H1 (cell line): ENCODE data around the gene TAF7L. TPM values are rescaled to one million over a fixed set of nuclear protein-coding genes. Genes with fewer than 3 reads are reported as not detected.

Experiments used
- CTCF ChIA-PET: fragments of 300-600 bp; sonication (Branson Sonifier 250); formaldehyde crosslinking; loops from one replicate; lab custom pipeline; 2021; ENCODE audit not compliant: partially characterized antibody; lab: Charles Lee
- POLR2A ChIA-PET: fragments of 300-600 bp; sonication (Branson Sonifier 250); formaldehyde crosslinking; loops from one replicate; lab custom pipeline; 2021; ENCODE audit warnings: inconsistent platforms; ENCODE audit not compliant: partially characterized antibody; lab: Charles Lee
- DNase-seq, 2 experiments: peaks; one replicate each; pipeline versions ENCODE4 v3.0.0 to v3.0.0-alpha.2; 2010 to 2022; ENCODE audit warnings: low spot score in 2 of 2, low read depth in 1 of 2, mixed read lengths in 1 of 2
- FAIRE-seq: peaks from 2 replicates; lab custom pipeline; 2011; peaks lifted over from hg19 to GRCh38; lab: Jason Lieb, UNC
- H2AFZ ChIP-seq: 2 replicates; pipeline ENCODE4 v1.8.1; 2012; ENCODE audit warnings: low read length, inconsistent platforms
- H2AK5ac ChIP-seq: 2 replicates; pipeline ENCODE4 v1.6.1; 2013; ENCODE audit warnings: low read depth, low read length
- H2BK120ac ChIP-seq: replicated peaks from 2 replicates; pipeline ENCODE3; 2013; ENCODE audit warnings: low read depth, low read length, inconsistent platforms
- H2BK12ac ChIP-seq: 2 replicates; pipeline ENCODE4 v1.6.1; 2013; ENCODE audit warnings: low read depth, low read length
- H2BK15ac ChIP-seq: 2 replicates; pipeline ENCODE4 v1.6.1; 2013; ENCODE audit warnings: low read length
- H2BK20ac ChIP-seq: 2 replicates; pipeline ENCODE4 v1.6.1; 2013; ENCODE audit warnings: low read length
- H2BK5ac ChIP-seq: 2 replicates; pipeline ENCODE4 v1.6.1; 2013; ENCODE audit warnings: low read depth, low read length
- H3K14ac ChIP-seq: 2 replicates; pipeline ENCODE4 v1.6.1; 2013; ENCODE audit warnings: inconsistent platforms; ENCODE audit not compliant: insufficient read length
- H3K18ac ChIP-seq: 2 replicates; pipeline ENCODE4 v1.6.1; 2013; ENCODE audit warnings: low read length; ENCODE audit errors: extremely low read depth
- H3K23ac ChIP-seq: 2 replicates; pipeline ENCODE4 v1.6.1; 2013; ENCODE audit warnings: inconsistent platforms; ENCODE audit not compliant: insufficient read length
- H3K23me2 ChIP-seq: 2 replicates; pipeline ENCODE4 v1.6.1; 2013; ENCODE audit warnings: low read depth, low read length
- H3K27ac ChIP-seq: 2 replicates; pipeline ENCODE4 v1.6.1; 2011; ENCODE audit warnings: low read depth, low read length, inconsistent platforms
- H3K27me3 ChIP-seq, 4 experiments: replicated peaks in 1 of 4; 1 replicate in 1 of 4; 2 replicates in 3 of 4; pipeline versions ENCODE4 v1.6.1 to v1.8.1; 2011 to 2013; ENCODE audit warnings: low read length in 3 of 4, mild to moderate bottlenecking in 3 of 4, inconsistent platforms in 2 of 4, mixed read lengths in 2 of 4, moderate library complexity in 1 of 4; ENCODE audit not compliant: control insufficient read depth in 3 of 4, insufficient read depth in 3 of 4; ENCODE audit errors: extremely low read depth in 1 of 4
- H3K36me3 ChIP-seq, 4 experiments: 2 replicates each; pipeline versions ENCODE4 v1.6.1 to v1.8.1; 2011 to 2013; ENCODE audit warnings: mild to moderate bottlenecking in 4 of 4, low read length in 3 of 4, moderate library complexity in 2 of 4, control low read depth in 1 of 4, inconsistent platforms in 1 of 4; ENCODE audit not compliant: insufficient read depth in 4 of 4, control insufficient read depth in 2 of 4
- H3K4ac ChIP-seq: replicated peaks from 2 replicates; pipeline ENCODE3; 2013; ENCODE audit warnings: low read length, low read depth, mixed read lengths, inconsistent platforms; ENCODE audit not compliant: insufficient read length
- H3K4me1 ChIP-seq, 4 experiments: replicated peaks in 1 of 4; 1 replicate in 1 of 4; 2 replicates in 3 of 4; pipeline versions ENCODE4 v1.6.1 to v1.8.1; 2011 to 2013; ENCODE audit warnings: low read length in 3 of 4, inconsistent platforms in 2 of 4, mixed read lengths in 1 of 4; ENCODE audit not compliant: insufficient read depth in 4 of 4, control insufficient read depth in 3 of 4
- H3K4me2 ChIP-seq, 2 experiments: 2 replicates each; pipeline versions ENCODE4 v1.6.1 to v1.8.1; 2011 to 2013; ENCODE audit warnings: low read depth in 2 of 2, low read length in 2 of 2, control low read depth in 1 of 2, inconsistent platforms in 1 of 2, mild to moderate bottlenecking in 1 of 2; ENCODE audit not compliant: insufficient read depth in 1 of 2
- H3K4me3 ChIP-seq, 4 experiments: fragments of 200-600, 300-600 bp in 1 of 4; sonication (generic), shearing (Covaris generic), sonication (Bioruptor Twin) in 1 of 4; 2 replicates each; pipeline versions ENCODE4 v1.5.1 to v1.8.1; 2011 to 2016; ENCODE audit warnings: low read length in 4 of 4, low read depth in 3 of 4, control low read depth in 2 of 4, inconsistent platforms in 2 of 4, mild to moderate bottlenecking in 2 of 4, mixed read lengths in 1 of 4, moderate library complexity in 1 of 4; ENCODE audit not compliant: insufficient read depth in 2 of 4; ENCODE audit errors: extremely low read depth in 1 of 4
- H3K56ac ChIP-seq: replicated peaks from 2 replicates; pipeline ENCODE3; 2013; ENCODE audit warnings: low read depth, mild to moderate bottlenecking, mixed read lengths, low read length, inconsistent platforms; ENCODE audit not compliant: insufficient read length
- H3K79me1 ChIP-seq: 2 replicates; pipeline ENCODE4 v1.6.1; 2013; ENCODE audit warnings: low read depth, low read length, control low read depth
- H3K79me2 ChIP-seq, 2 experiments: 2 replicates each; pipeline versions ENCODE4 v1.6.1 to v1.8.1; 2012 to 2013; ENCODE audit warnings: low read length in 2 of 2, mild to moderate bottlenecking in 2 of 2, inconsistent platforms in 1 of 2; ENCODE audit not compliant: insufficient read depth in 2 of 2, control insufficient read depth in 1 of 2
- H3K9ac ChIP-seq, 4 experiments: replicated peaks in 1 of 4; 1 replicate in 1 of 4; 2 replicates in 3 of 4; pipeline versions ENCODE4 v1.6.1 to v1.8.1; 2011 to 2013; ENCODE audit warnings: low read depth in 3 of 4, low read length in 3 of 4, control low read depth in 2 of 4, mild to moderate bottlenecking in 2 of 4, moderate library complexity in 2 of 4, inconsistent platforms in 1 of 4; ENCODE audit errors: extremely low read depth in 1 of 4
- H3K9me3 ChIP-seq, 2 experiments: 2 replicates each; pipeline versions ENCODE4 v1.6.1 to v1.8.1; 2012 to 2013; ENCODE audit warnings: mild to moderate bottlenecking in 2 of 2, moderate library complexity in 2 of 2, control low read depth in 1 of 2, inconsistent platforms in 1 of 2, low read depth in 1 of 2, low read length in 1 of 2, mixed read lengths in 1 of 2; ENCODE audit not compliant: insufficient read depth in 2 of 2
- H4K20me1 ChIP-seq, 2 experiments: replicated peaks in 1 of 2; 2 replicates each; pipeline versions ENCODE3 to v1.8.1; 2011 to 2013; ENCODE audit warnings: inconsistent platforms in 2 of 2, low read length in 2 of 2, mild to moderate bottlenecking in 1 of 2; ENCODE audit not compliant: insufficient read depth in 2 of 2, control insufficient read depth in 1 of 2
- H4K5ac ChIP-seq: 2 replicates; pipeline ENCODE4 v1.6.1; 2013; ENCODE audit warnings: low read length, low read depth, mixed read lengths, inconsistent platforms; ENCODE audit not compliant: insufficient read length
- H4K8ac ChIP-seq: 2 replicates; pipeline ENCODE4 v1.8.0; 2013; ENCODE audit warnings: mild to moderate bottlenecking, moderate library complexity, low read length, inconsistent platforms; ENCODE audit not compliant: insufficient read depth; ENCODE audit errors: extremely low read depth
- H4K91ac ChIP-seq: replicated peaks from 2 replicates; pipeline ENCODE3; 2013; ENCODE audit warnings: low read length, mixed read lengths, inconsistent platforms; ENCODE audit not compliant: insufficient read length
- KDM1A ChIP-seq: fragments of 200-600, 300-600 bp; sonication (generic); IDR thresholded peaks from 2 replicates; pipeline ENCODE4 v1.7.1; 2016; ENCODE audit warnings: mild to moderate bottlenecking, low read length, borderline replicate concordance
- KDM4A ChIP-seq: IDR thresholded peaks from one replicate; pipeline ENCODE4 v1.7.1; 2012; ENCODE audit warnings: low read depth, mild to moderate bottlenecking, moderate library complexity, low read length, inconsistent platforms; ENCODE audit not compliant: severe bottlenecking
- MAX ChIP-seq: IDR thresholded peaks from 2 replicates; pipeline ENCODE4 v1.6.1; 2012; ENCODE audit warnings: inconsistent platforms
- POU5F1 ChIP-seq: IDR thresholded peaks from 2 replicates; pipeline ENCODE4 v1.6.1; 2011; ENCODE audit warnings: low read depth, mild to moderate bottlenecking, low read length, moderate library complexity
- RXRA ChIP-seq: IDR thresholded peaks from 2 replicates; pipeline ENCODE4 v1.6.1; 2011; ENCODE audit warnings: low read depth, mild to moderate bottlenecking, low read length, moderate library complexity; ENCODE audit not compliant: insufficient read depth
- ZNF274 ChIP-seq: IDR thresholded peaks from 2 replicates; pipeline ENCODE4 v1.7.0; 2012; ENCODE audit warnings: low read length, borderline replicate concordance; ENCODE audit errors: extremely low read depth
- WGBS, 2 experiments: shearing (Covaris generic) in 1 of 2; methylation state at CpG; one replicate each; pipeline versions ENCODE4 v1.1.6 to v1.1.7; 2013 to 2015; ENCODE audit warnings: low lambda C conversion rate in 2 of 2, mixed read lengths in 2 of 2, inconsistent platforms in 1 of 2, low coverage in 1 of 2, missing lambda C conversion rate in 1 of 2; ENCODE audit not compliant: insufficient replicate concordance in 2 of 2, insufficient coverage in 1 of 2, insufficient read length in 1 of 2; ENCODE audit errors: extremely low coverage in 1 of 2, missing lambda C conversion rate in 1 of 2; 5-methylcytosine and 5-hydroxymethylcytosine counted together
- long read RNA-seq, 2 experiments: library from RNA in 1 of 2; library from capped mRNA in 1 of 2; stranded (forward); transcript quantifications; one replicate each; pipeline ENCODE4 v2.0.0, GENCODE V29; 2021; ENCODE audit warnings: inconsistent platforms in 1 of 2
- polyA minus RNA-seq, 3 experiments: library from RNA; depleted of rRNA, polyadenylated mRNA; stranded (reverse); fragments of >200 nt; gene quantifications; 1 replicate in 2 of 3; 2 replicates in 1 of 3; pipeline ENCODE4 v1.2.3, GENCODE V29; 2011
- polyA plus RNA-seq, 7 experiments: library from polyadenylated mRNA; depleted of rRNA in 3 of 7; stranded (reverse) in 5 of 7; unstranded in 2 of 7; fragments of >200 nt in 5 of 7; fragments of 200-250 nt in 2 of 7; gene quantifications; 1 replicate in 5 of 7; 2 replicates in 1 of 7; 4 replicates in 1 of 7; pipeline versions ENCODE4 v1.2.1 to v1.2.3, GENCODE V29; 2011 to 2013; ENCODE audit warnings: missing spikeins in 2 of 7, mixed read lengths in 2 of 7
- total RNA-seq: library from RNA; stranded (reverse); fragmentation: NEBNext Ultra II Directional; extraction: Animal tissue kit (Norgen Biotek cat#: 25700); gene quantifications from 2 replicates; pipeline ENCODE4 v1.2.1, GENCODE V29; 2021
- TF ChIP-seq, protein P1 (sequence below), 3 experiments: IDR thresholded peaks; 1 replicate in 2 of 3; 2 replicates in 1 of 3; pipeline versions ENCODE4 v1.5.1 to v1.6.1; 2011; ENCODE audit warnings: low read length in 3 of 3, mild to moderate bottlenecking in 3 of 3, inconsistent platforms in 2 of 3, low read depth in 1 of 3, moderate library complexity in 1 of 3; ENCODE audit not compliant: insufficient read depth in 1 of 3; ENCODE audit errors: control extremely low read depth in 1 of 3

The TAF7L gene
- total RNA-seq: not detected in 2 replicates
- not detected in 2 replicates for polyA plus RNA-seq (2011; rRNA removed)
- 0.13 TPM for polyA plus RNA-seq (2011; cell fraction: cytosol; rRNA removed)
- not detected for polyA plus RNA-seq (2011; cell fraction: nucleus; rRNA removed)
- 0.07 to 0.09 TPM (median 0.07 TPM) in 3 of 4 replicates, not detected in the other for polyA plus RNA-seq (2012, experiment 1 of 2)
- not detected for polyA plus RNA-seq (2012, experiment 2 of 2)
- polyA plus RNA-seq (2013, experiment 1 of 2): 0.08 TPM
- polyA plus RNA-seq (2013, experiment 2 of 2): 0.06 TPM
- not detected in 2 replicates for polyA minus RNA-seq (2011; rRNA and poly(A)+ RNA removed)
- polyA minus RNA-seq (2011; cell fraction: cytosol; rRNA and poly(A)+ RNA removed): not detected
- not detected for polyA minus RNA-seq (2011; cell fraction: nucleus; rRNA and poly(A)+ RNA removed)
- long read RNA-seq, experiment 1: 0 reads
- long read RNA-seq, experiment 2: 0 reads

DNA sequence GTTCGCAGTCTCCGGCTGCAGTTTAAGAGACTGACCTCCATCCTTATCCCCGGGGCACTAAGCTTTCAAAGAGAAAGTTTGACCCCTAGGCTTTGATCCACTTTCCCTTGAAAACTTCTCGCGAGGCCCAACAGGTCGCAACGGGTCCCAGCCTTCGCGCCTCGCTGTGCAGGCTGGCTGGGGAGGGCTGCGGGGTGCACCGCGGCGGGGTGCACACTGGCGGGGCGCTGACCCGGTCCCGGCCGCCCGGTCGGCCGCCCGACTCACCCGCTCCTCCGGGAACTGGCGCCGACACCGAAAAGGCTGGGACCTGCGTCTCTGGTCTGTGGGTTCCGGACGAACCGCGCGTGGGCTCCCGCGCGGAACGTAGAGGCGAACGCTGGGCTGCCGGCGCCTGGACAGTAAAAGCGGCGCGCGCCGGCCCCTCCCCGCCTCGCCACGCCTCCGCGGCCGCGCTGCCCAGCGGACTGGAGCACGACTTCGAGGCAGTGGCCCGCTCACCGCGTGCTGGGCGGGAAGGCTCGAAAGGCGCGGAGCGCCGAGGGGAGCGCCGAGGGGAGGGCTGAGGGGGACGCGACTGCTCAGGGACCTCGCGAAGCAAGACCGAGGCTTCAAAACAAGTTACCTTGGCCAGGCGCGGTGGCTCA lies at the start of gene TAF7L:
TAF7L (minus strand) TSS at position 378 of the 647 bp plus-strand sequence. CDS start 3,791 bp downstream, outside the sequence.
- Histone ChIP-seq H2BK15ac (no peak within 1 kb of the TSS), H3K23ac (no peak within 1 kb of the TSS), H2AK5ac (no peak within 1 kb of the TSS), H2BK5ac (no peak within 1 kb of the TSS), H3K9ac (no peak within 1 kb of the TSS), H3K36me3 (no peaks in the 10 kb centered on the region; a peak in 1 of 8 replicates), H3K9me3 (no peaks in the 10 kb centered on the region; a peak in 1 of 4 replicates), H3K18ac (no peak within 1 kb of the TSS), H2BK20ac (no peak within 1 kb of the TSS), H3K27ac (no peak within 1 kb of the TSS), H3K27me3 (no peaks in the 10 kb centered on the region), H3K79me1 (no peaks in the 10 kb centered on the region), H3K4me2 (no peak within 1 kb of the TSS), H4K20me1 (no peaks in the 10 kb centered on the region), H3K79me2 (no peaks in the 10 kb centered on the region), H4K8ac (no peak within 1 kb of the TSS), H3K14ac (no peak within 1 kb of the TSS), H2BK120ac (no peak within 1 kb of the TSS), H4K91ac (no peak within 1 kb of the TSS), H3K4ac (no peak within 1 kb of the TSS), H3K23me2 (no peaks in the 10 kb centered on the region), H3K4me1 (no peaks in the 10 kb centered on the region), H2AFZ (no peak within 1 kb of the TSS), H3K4me3 (no peak within 1 kb of the TSS), H2BK12ac (no peak within 1 kb of the TSS), H3K56ac (no peak within 1 kb of the TSS), H4K5ac (no peak within 1 kb of the TSS)
- no peak for DNase-seq
- POLR2A ChIA-PET: no interaction called here
- no peak for FAIRE-seq
- CTCF ChIA-PET: no interaction called here
- WGBS, 2 experiments: 80% methylated on average over 13 of the region's 75 CpGs; no CpG with 5 or more reads in 1 of the 2 experiments
- no peak for TF ChIP-seq KDM1A
- TF ChIP-seq RXRA: no peak
- no peak for TF ChIP-seq KDM4A
- TF ChIP-seq ZNF274: no peak
- TF ChIP-seq, protein P1, sequence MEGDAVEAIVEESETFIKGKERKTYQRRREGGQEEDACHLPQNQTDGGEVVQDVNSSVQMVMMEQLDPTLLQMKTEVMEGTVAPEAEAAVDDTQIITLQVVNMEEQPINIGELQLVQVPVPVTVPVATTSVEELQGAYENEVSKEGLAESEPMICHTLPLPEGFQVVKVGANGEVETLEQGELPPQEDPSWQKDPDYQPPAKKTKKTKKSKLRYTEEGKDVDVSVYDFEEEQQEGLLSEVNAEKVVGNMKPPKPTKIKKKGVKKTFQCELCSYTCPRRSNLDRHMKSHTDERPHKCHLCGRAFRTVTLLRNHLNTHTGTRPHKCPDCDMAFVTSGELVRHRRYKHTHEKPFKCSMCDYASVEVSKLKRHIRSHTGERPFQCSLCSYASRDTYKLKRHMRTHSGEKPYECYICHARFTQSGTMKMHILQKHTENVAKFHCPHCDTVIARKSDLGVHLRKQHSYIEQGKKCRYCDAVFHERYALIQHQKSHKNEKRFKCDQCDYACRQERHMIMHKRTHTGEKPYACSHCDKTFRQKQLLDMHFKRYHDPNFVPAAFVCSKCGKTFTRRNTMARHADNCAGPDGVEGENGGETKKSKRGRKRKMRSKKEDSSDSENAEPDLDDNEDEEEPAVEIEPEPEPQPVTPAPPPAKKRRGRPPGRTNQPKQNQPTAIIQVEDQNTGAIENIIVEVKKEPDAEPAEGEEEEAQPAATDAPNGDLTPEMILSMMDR (IDR thresholded peaks at IDR 0.05; ENCODE audit: control extremely low read depth in 1 of 3, insufficient read depth in 1 of 3, low read depth in 1 of 3, low read length in 3 of 3): no peak
- TF ChIP-seq MAX: peak; percentile 84
- no peak for TF ChIP-seq POU5F1
